ENCODE results near the gene RAD9A.

The RAD9A gene

GRCh38 chr11:67404515-67405195, 12.9 kb downstream of the RAD9A start:
- Histone ChIP-seq H3K27ac (ENCODE audit: low read depth in 2 of 2, low read length in 2 of 2) (peak overlapping the region in 1 of 2 donors; percentile 97), H3K9ac (ENCODE audit: low read depth in 1 of 2, low read length in 2 of 2) (peak overlapping the region in 1 of 2 donors; percentile 68), H3K27me3 (ENCODE audit: control insufficient read depth in 2 of 2, insufficient read depth in 2 of 2, low read length in 2 of 2) (no peaks in the 10 kb centered on the region), H3K9me3 (ENCODE audit: control insufficient read depth in 2 of 2, low read length in 2 of 2) (no peaks in the 10 kb centered on the region), H3K4me3 (ENCODE audit: low read length in 2 of 2) (peak overlapping the region; percentile 12 to 69), H3K4me1 (ENCODE audit: control insufficient read depth in 2 of 2, insufficient read depth in 2 of 2, low read length in 2 of 2) (peaks cover 21 to 32% of the 10 kb centered on the region in 2 donors), H3K36me3 (ENCODE audit: control insufficient read depth in 2 of 2, insufficient read depth in 2 of 2, low read length in 2 of 2) (peaks cover 0 to 3% of the 10 kb centered on the region in 2 donors)

- peaks cover 0 to under 1% of the 10 kb centered on the region in 2 donors for H3K36me3 ChIP-seq (ENCODE audit: control insufficient read depth in 2 of 2, insufficient read depth in 2 of 2, low read length in 2 of 2)
- no peaks in the 10 kb centered on the region for H3K27me3 ChIP-seq (ENCODE audit: control insufficient read depth in 2 of 2, insufficient read depth in 2 of 2, low read length in 2 of 2)
- peak overlapping the region; percentile 12 to 69 for H3K4me3 ChIP-seq (ENCODE audit: low read length in 2 of 2)
- peak overlapping the region in 1 of 2 donors; percentile 68 for H3K9ac ChIP-seq (ENCODE audit: low read depth in 1 of 2, low read length in 2 of 2)
- no peaks in the 10 kb centered on the region for H3K9me3 ChIP-seq (ENCODE audit: control insufficient read depth in 2 of 2, low read length in 2 of 2)
- H3K27ac ChIP-seq (ENCODE audit: low read depth in 2 of 2, low read length in 2 of 2) = peak overlapping the region in 1 of 2 donors; percentile 97
- H3K4me1 ChIP-seq (ENCODE audit: control insufficient read depth in 2 of 2, insufficient read depth in 2 of 2, low read length in 2 of 2) = peaks cover 20 to 31% of the 10 kb centered on the region in 2 donors
Measured at GRCh38 chr11:67405196-67405567, 13.4 kb downstream of the RAD9A start.

GRCh38 chr11:67405688-67406339, 14.0 kb downstream of the RAD9A start:
- no peaks in the 10 kb centered on the region for H3K36me3 ChIP-seq (ENCODE audit: control insufficient read depth in 2 of 2, insufficient read depth in 2 of 2, low read length in 2 of 2)
- H3K4me3 ChIP-seq (ENCODE audit: low read length in 2 of 2) = peak overlapping the region in 1 of 2 donors; percentile 26
- H3K27ac ChIP-seq (ENCODE audit: low read depth in 2 of 2, low read length in 2 of 2) = no peak overlapping the region
- H3K9ac ChIP-seq (ENCODE audit: low read depth in 1 of 2, low read length in 2 of 2) = no peak overlapping the region
- peaks cover 0 to under 1% of the 10 kb centered on the region in 2 donors for H3K27me3 ChIP-seq (ENCODE audit: control insufficient read depth in 2 of 2, insufficient read depth in 2 of 2, low read length in 2 of 2)
- no peaks in the 10 kb centered on the region for H3K9me3 ChIP-seq (ENCODE audit: control insufficient read depth in 2 of 2, low read length in 2 of 2)
- H3K4me1 ChIP-seq (ENCODE audit: control insufficient read depth in 2 of 2, insufficient read depth in 2 of 2, low read length in 2 of 2) = peaks cover 16 to 29% of the 10 kb centered on the region in 2 donors

GRCh38 chr11:67406420-67406968, 14.7 kb downstream of the RAD9A start:
- Histone ChIP-seq H3K27me3 (ENCODE audit: control insufficient read depth in 2 of 2, insufficient read depth in 2 of 2, low read length in 2 of 2) (peaks cover 2 to 3% of the 10 kb centered on the region in 2 donors), H3K27ac (ENCODE audit: low read depth in 2 of 2, low read length in 2 of 2) (peak overlapping the region in 1 of 2 donors; percentile 38), H3K9me3 (ENCODE audit: control insufficient read depth in 2 of 2, low read length in 2 of 2) (no peaks in the 10 kb centered on the region), H3K9ac (ENCODE audit: low read depth in 1 of 2, low read length in 2 of 2) (no peak overlapping the region), H3K36me3 (ENCODE audit: control insufficient read depth in 2 of 2, insufficient read depth in 2 of 2, low read length in 2 of 2) (no peaks in the 10 kb centered on the region), H3K4me1 (ENCODE audit: control insufficient read depth in 2 of 2, insufficient read depth in 2 of 2, low read length in 2 of 2) (peaks cover 12 to 28% of the 10 kb centered on the region in 2 donors), H3K4me3 (ENCODE audit: low read length in 2 of 2) (peak overlapping the region in 1 of 2 donors; percentile 5)

GRCh38 chr11:67406969-67407687, 15.3 kb downstream of the RAD9A start:
- Histone ChIP-seq H3K27me3 (ENCODE audit: control insufficient read depth in 2 of 2, insufficient read depth in 2 of 2, low read length in 2 of 2) (peaks cover 2 to 9% of the 10 kb centered on the region in 2 donors), H3K9ac (ENCODE audit: low read depth in 1 of 2, low read length in 2 of 2) (no peak overlapping the region), H3K36me3 (ENCODE audit: control insufficient read depth in 2 of 2, insufficient read depth in 2 of 2, low read length in 2 of 2) (no peaks in the 10 kb centered on the region), H3K4me1 (ENCODE audit: control insufficient read depth in 2 of 2, insufficient read depth in 2 of 2, low read length in 2 of 2) (peaks cover 10 to 28% of the 10 kb centered on the region in 2 donors), H3K27ac (ENCODE audit: low read depth in 2 of 2, low read length in 2 of 2) (peak overlapping the region in 1 of 2 donors; percentile 38), H3K4me3 (ENCODE audit: low read length in 2 of 2) (no peak overlapping the region), H3K9me3 (ENCODE audit: control insufficient read depth in 2 of 2, low read length in 2 of 2) (no peaks in the 10 kb centered on the region)

- Histone ChIP-seq H3K27ac (ENCODE audit: low read depth in 2 of 2, low read length in 2 of 2) (peak overlapping the region in 1 of 2 donors; percentile 79), H3K27me3 (ENCODE audit: control insufficient read depth in 2 of 2, insufficient read depth in 2 of 2, low read length in 2 of 2) (peaks cover 2 to 15% of the 10 kb centered on the region in 2 donors), H3K36me3 (ENCODE audit: control insufficient read depth in 2 of 2, insufficient read depth in 2 of 2, low read length in 2 of 2) (no peaks in the 10 kb centered on the region), H3K4me1 (ENCODE audit: control insufficient read depth in 2 of 2, insufficient read depth in 2 of 2, low read length in 2 of 2) (peaks cover 7 to 26% of the 10 kb centered on the region in 2 donors), H3K9ac (ENCODE audit: low read depth in 1 of 2, low read length in 2 of 2) (peak overlapping the region in 1 of 2 donors; percentile 1), H3K9me3 (ENCODE audit: control insufficient read depth in 2 of 2, low read length in 2 of 2) (no peaks in the 10 kb centered on the region), H3K4me3 (ENCODE audit: low read length in 2 of 2) (no peak overlapping the region)
Measured at GRCh38 chr11:67407688-67408163, 15.9 kb downstream of the RAD9A start.

GRCh38 chr11:67408437-67409200, 16.8 kb downstream of the RAD9A start:
- peak overlapping the region in 1 of 2 donors; percentile 79 for H3K27ac ChIP-seq (ENCODE audit: low read depth in 2 of 2, low read length in 2 of 2)
- no peaks in the 10 kb centered on the region for H3K9me3 ChIP-seq (ENCODE audit: control insufficient read depth in 2 of 2, low read length in 2 of 2)
- H3K4me3 ChIP-seq (ENCODE audit: low read length in 2 of 2) = peak overlapping the region in 1 of 2 donors; percentile 20
- H3K4me1 ChIP-seq (ENCODE audit: control insufficient read depth in 2 of 2, insufficient read depth in 2 of 2, low read length in 2 of 2) = peaks cover 7 to 26% of the 10 kb centered on the region in 2 donors
- H3K9ac ChIP-seq (ENCODE audit: low read depth in 1 of 2, low read length in 2 of 2) = peak overlapping the region in 1 of 2 donors; percentile 47
- no peaks in the 10 kb centered on the region for H3K36me3 ChIP-seq (ENCODE audit: control insufficient read depth in 2 of 2, insufficient read depth in 2 of 2, low read length in 2 of 2)
- H3K27me3 ChIP-seq (ENCODE audit: control insufficient read depth in 2 of 2, insufficient read depth in 2 of 2, low read length in 2 of 2) = peaks cover 2 to 18% of the 10 kb centered on the region in 2 donors

GRCh38 chr11:67409261-67409666, 17.5 kb downstream of the RAD9A start:
- Histone ChIP-seq H3K36me3 (ENCODE audit: control insufficient read depth in 2 of 2, insufficient read depth in 2 of 2, low read length in 2 of 2) (no peaks in the 10 kb centered on the region), H3K27me3 (ENCODE audit: control insufficient read depth in 2 of 2, insufficient read depth in 2 of 2, low read length in 2 of 2) (peaks cover 2 to 18% of the 10 kb centered on the region in 2 donors), H3K27ac (ENCODE audit: low read depth in 2 of 2, low read length in 2 of 2) (peak overlapping the region; percentile 57 to 85), H3K9ac (ENCODE audit: low read depth in 1 of 2, low read length in 2 of 2) (peak overlapping the region in 1 of 2 donors; percentile 42), H3K4me1 (ENCODE audit: control insufficient read depth in 2 of 2, insufficient read depth in 2 of 2, low read length in 2 of 2) (peaks cover 7 to 26% of the 10 kb centered on the region in 2 donors), H3K9me3 (ENCODE audit: control insufficient read depth in 2 of 2, low read length in 2 of 2) (no peaks in the 10 kb centered on the region), H3K4me3 (ENCODE audit: low read length in 2 of 2) (peak overlapping the region; percentile 17 to 44)

- Histone ChIP-seq H3K9ac (ENCODE audit: low read depth in 1 of 2, low read length in 2 of 2) (peak overlapping the region; percentile 42 to 47), H3K9me3 (ENCODE audit: control insufficient read depth in 2 of 2, low read length in 2 of 2) (no peaks in the 10 kb centered on the region), H3K4me3 (ENCODE audit: low read length in 2 of 2) (peak overlapping the region; percentile 17 to 44), H3K27me3 (ENCODE audit: control insufficient read depth in 2 of 2, insufficient read depth in 2 of 2, low read length in 2 of 2) (peaks cover 2 to 18% of the 10 kb centered on the region in 2 donors), H3K27ac (ENCODE audit: low read depth in 2 of 2, low read length in 2 of 2) (peak overlapping the region; percentile 57 to 85), H3K36me3 (ENCODE audit: control insufficient read depth in 2 of 2, insufficient read depth in 2 of 2, low read length in 2 of 2) (no peaks in the 10 kb centered on the region), H3K4me1 (ENCODE audit: control insufficient read depth in 2 of 2, insufficient read depth in 2 of 2, low read length in 2 of 2) (peaks cover 7 to 27% of the 10 kb centered on the region in 2 donors)
Measured at GRCh38 chr11:67409781-67410368, 18.1 kb downstream of the RAD9A start.

Measured in mucosa of rectum (tissue), 2 donors.